Endodermal cell (in vitro differentiated cells): Measurements from ENCODE around the gene CRB2. TPM values are rescaled to one million over a fixed set of nuclear protein-coding genes. Genes with fewer than 3 reads are reported as not detected.

Experiments
- DNase-seq: peaks from one replicate; pipeline ENCODE4 v3.0.0-alpha.2; 2017
- H3K27ac ChIP-seq: 2 replicates; pipeline ENCODE4 v1.5.1; 2013; ENCODE audit warnings: mild to moderate bottlenecking, low read depth, low read length, moderate library complexity
- H3K27me3 ChIP-seq: 2 replicates; pipeline ENCODE4 v1.6.1; 2013; ENCODE audit warnings: mild to moderate bottlenecking, low read length, moderate library complexity; ENCODE audit not compliant: insufficient read depth, control insufficient read depth, poor library complexity, severe bottlenecking
- H3K36me3 ChIP-seq: 2 replicates; pipeline ENCODE4 v1.7.0; 2013; ENCODE audit warnings: mild to moderate bottlenecking, low read length, moderate library complexity; ENCODE audit not compliant: control insufficient read depth, insufficient read depth
- H3K4me1 ChIP-seq: one replicate; pipeline ENCODE4 v1.7.0; 2013; ENCODE audit warnings: low read length; ENCODE audit not compliant: control insufficient read depth, insufficient read depth
- H3K4me3 ChIP-seq: 2 replicates; pipeline ENCODE4 v1.5.1; 2013; ENCODE audit warnings: mild to moderate bottlenecking, low read length, moderate library complexity
- H3K9ac ChIP-seq: 2 replicates; pipeline ENCODE4 v1.6.1; 2013; ENCODE audit warnings: mild to moderate bottlenecking, low read length, moderate library complexity; ENCODE audit not compliant: poor library complexity, severe bottlenecking; ENCODE audit errors: extremely low read depth
- H3K9me3 ChIP-seq: 2 replicates; pipeline ENCODE4 v1.6.1; 2013; ENCODE audit warnings: mild to moderate bottlenecking, low read length, moderate library complexity; ENCODE audit not compliant: control insufficient read depth
- H3K27ac Mint-ChIP-seq: 2 replicates; pipeline ENCODE4 v1.8.0; 2020; ENCODE audit warnings: mixed read lengths
- H3K27me3 Mint-ChIP-seq: 2 replicates; pipeline ENCODE4 v1.8.0; 2021; ENCODE audit warnings: mild to moderate bottlenecking, mixed read lengths; ENCODE audit not compliant: insufficient read depth
- H3K36me3 Mint-ChIP-seq: 2 replicates; pipeline ENCODE4 v1.8.0; 2020; ENCODE audit warnings: low read depth, mixed read lengths
- H3K4me1 Mint-ChIP-seq: 2 replicates; pipeline ENCODE4 v1.8.0; 2020; ENCODE audit warnings: mixed read lengths
- H3K4me3 Mint-ChIP-seq: 2 replicates; pipeline ENCODE4 v1.8.0; 2020; ENCODE audit warnings: mild to moderate bottlenecking, moderate library complexity, mixed read lengths
- H3K9me3 Mint-ChIP-seq: 2 replicates; pipeline ENCODE4 v1.8.0; 2020; ENCODE audit warnings: mild to moderate bottlenecking, mixed read lengths
- CTCF ChIP-seq: fragments of 200-600 bp; sonication (generic); conservative IDR thresholded peaks from 2 replicates; pipeline ENCODE4 v1.5.0; 2021; ENCODE audit warnings: antibody characterized with exemption, mild to moderate bottlenecking
- WGBS, 2 experiments: methylation state at CpG; one replicate each; pipeline versions ENCODE4 v1.1.5 to v1.1.7; 2013; ENCODE audit warnings: missing lambda C conversion rate in 2 of 2, mixed read lengths in 1 of 2; ENCODE audit not compliant: insufficient coverage in 1 of 2, insufficient read length in 1 of 2; 5-methylcytosine and 5-hydroxymethylcytosine counted together
- total RNA-seq, 2 donors: library from RNA; stranded (reverse); fragmentation: NEBNext Ultra II Directional in 1 of 2; extraction: Animal tissue kit (Norgen Biotek cat#: 25700) in 1 of 2; gene quantifications; 2 replicates in 1 of 2; 3 replicates in 1 of 2; pipeline ENCODE4 v1.2.1, GENCODE V29; 2021

The CRB2 gene
- total RNA-seq, 2 donors from 2014 or later = 0.75 to 2.0 TPM

DNA sequence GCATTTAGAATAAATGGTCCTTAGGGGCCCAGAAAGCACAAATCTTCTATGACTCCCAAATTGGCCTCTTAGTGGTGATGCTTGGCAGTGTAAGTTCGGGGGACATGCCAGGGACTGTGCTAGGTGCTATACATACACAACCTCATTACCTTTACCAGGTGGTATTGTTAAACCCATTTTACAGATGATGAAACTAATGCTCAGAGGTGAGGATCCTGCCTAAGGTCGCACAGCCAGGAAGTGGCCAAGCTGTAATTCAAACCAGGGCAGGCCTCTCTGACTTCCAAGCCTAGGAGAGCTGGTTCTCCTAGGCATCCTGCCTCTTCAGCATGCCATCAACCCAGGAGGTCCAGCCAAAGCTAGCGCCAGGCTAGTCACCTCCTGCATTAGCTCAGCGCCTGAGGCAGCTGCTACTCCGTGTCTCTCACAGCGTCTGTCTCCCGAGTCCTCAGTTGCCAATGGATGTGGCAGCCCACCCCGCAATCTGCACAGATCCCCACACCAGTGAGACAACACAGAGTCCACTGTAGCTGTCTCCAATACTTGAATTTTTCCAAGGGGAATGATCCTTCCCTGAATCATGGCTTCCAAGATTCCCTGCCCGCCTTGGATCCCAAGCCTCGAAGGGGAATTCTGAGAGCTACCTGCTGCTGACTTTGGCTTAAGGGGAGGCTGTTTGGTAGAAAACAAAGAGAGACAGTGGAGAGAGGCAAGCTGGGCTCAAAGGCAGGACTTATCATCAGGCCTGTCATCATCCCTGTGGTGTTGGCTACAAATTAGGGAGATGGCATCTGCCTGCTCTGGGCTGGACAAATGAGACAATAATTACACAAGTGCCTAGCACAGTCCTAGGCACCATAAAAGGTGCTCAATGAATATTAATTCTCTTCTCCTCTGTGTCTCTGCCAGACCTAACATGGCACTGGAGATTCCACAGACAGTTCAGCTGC lies 52.6 kb downstream of the CRB2 start:
- no peaks in the 10 kb centered on the region for H3K36me3 Mint-ChIP-seq
- DNase-seq = no peak
- no peak for TF ChIP-seq CTCF
- H3K9me3 Mint-ChIP-seq = no peaks in the 10 kb centered on the region
- Histone ChIP-seq H3K27me3 (no peaks in the 10 kb centered on the region), H3K36me3 (no peaks in the 10 kb centered on the region), H3K4me1 (peaks cover 11% of the 10 kb centered on the region), H3K27ac (no peak overlapping the region), H3K4me3 (no peak overlapping the region), H3K9ac (no peak overlapping the region), H3K9me3 (no peaks in the 10 kb centered on the region)
- no peak overlapping the region for H3K27ac Mint-ChIP-seq
- H3K4me1 Mint-ChIP-seq = peaks cover 13% of the 10 kb centered on the region
- no peaks in the 10 kb centered on the region for H3K27me3 Mint-ChIP-seq
- no peak overlapping the region for H3K4me3 Mint-ChIP-seq
- 85 to 90% methylated on average over 7 to 10 of the region's 10 CpGs for whole genome bisulfite sequencing, 2 experiments

GRCh38 chr9:123410281-123410910 lies 54.4 kb downstream of the CRB2 start:
- Histone ChIP-seq H3K4me3 (no peak overlapping the region), H3K9me3 (no peaks in the 10 kb centered on the region)

DNA sequence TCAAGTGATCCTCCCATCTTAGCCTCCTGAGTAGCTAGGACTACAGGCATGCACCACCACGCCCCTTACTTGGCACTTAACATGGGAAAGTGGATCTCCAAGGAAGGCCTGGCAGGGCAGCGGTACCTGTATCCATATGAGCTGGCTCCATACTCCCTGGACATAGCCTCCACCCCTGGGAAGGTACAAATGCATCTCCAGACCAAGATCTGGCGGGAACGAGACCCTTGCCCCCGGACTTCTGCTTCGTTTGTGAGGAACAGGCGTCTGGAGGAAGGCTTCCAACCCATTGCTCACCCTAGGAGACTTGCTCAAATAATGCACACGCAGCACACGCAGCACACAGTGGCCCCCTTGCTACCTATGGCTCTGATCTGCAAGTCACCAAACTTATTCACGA lies 55.2 kb downstream of the CRB2 start:
- Histone ChIP-seq H3K36me3 (no peaks in the 10 kb centered on the region), H3K27me3 (no peaks in the 10 kb centered on the region), H3K9me3 (no peaks in the 10 kb centered on the region), H3K9ac (no peak overlapping the region), H3K4me1 (peaks cover 11% of the 10 kb centered on the region), H3K27ac (no peak overlapping the region), H3K4me3 (no peak overlapping the region)
- Mint-ChIP-seq H3K4me1 (peaks cover 18% of the 10 kb centered on the region), H3K36me3 (no peaks in the 10 kb centered on the region), H3K4me3 (no peak overlapping the region), H3K27me3 (peaks cover 3% of the 10 kb centered on the region), H3K27ac (no peak overlapping the region), H3K9me3 (no peaks in the 10 kb centered on the region)
- WGBS, 2 experiments = 94 to 95% methylated on average over 9 to 10 of the region's 10 CpGs
- no peak for DNase-seq
- no peak for TF ChIP-seq CTCF

More at GRCh38 chr9:123410281-123410910, 54.4 kb downstream of the CRB2 start:
- WGBS, 2 experiments = 88 to 100% methylated on average over 2 to 11 of the region's 12 CpGs
- H3K27me3 ChIP-seq = no peaks in the 10 kb centered on the region
- TF ChIP-seq CTCF = no peak
- H3K27ac ChIP-seq = no peak overlapping the region
- DNase-seq = no peak
- Mint-ChIP-seq H3K36me3 (no peaks in the 10 kb centered on the region), H3K27ac (no peak overlapping the region), H3K27me3 (peaks cover 3% of the 10 kb centered on the region), H3K9me3 (no peaks in the 10 kb centered on the region), H3K4me3 (no peak overlapping the region), H3K4me1 (peaks cover 18% of the 10 kb centered on the region)
- peaks cover 11% of the 10 kb centered on the region for H3K4me1 ChIP-seq
- no peak overlapping the region for H3K9ac ChIP-seq
- H3K36me3 ChIP-seq = no peaks in the 10 kb centered on the region
